Dermis blood vessel endothelial cell (primary cell): ENCODE data around the gene ADSS1. TPM values are rescaled to one million over a fixed set of nuclear protein-coding genes. Genes with fewer than 3 reads are reported as not detected.
"Not testable (repeated sequence)": the region's sequence is repeated elsewhere in the genome, so short reads cannot be mapped to it uniquely, and the experiment has no call there.

Source experiments
- DNase-seq: peaks from one replicate; pipeline ENCODE4 v3.0.0; 2010
- total RNA-seq: library from RNA; depleted of rRNA; stranded (reverse); fragments of >200 nt; gene quantifications from 2 replicates; pipeline ENCODE4 v1.2.3, GENCODE V29; 2014

Gene ADSS1
- total RNA-seq, 1 donor from 2014 or later: 2.2 TPM

DNA sequence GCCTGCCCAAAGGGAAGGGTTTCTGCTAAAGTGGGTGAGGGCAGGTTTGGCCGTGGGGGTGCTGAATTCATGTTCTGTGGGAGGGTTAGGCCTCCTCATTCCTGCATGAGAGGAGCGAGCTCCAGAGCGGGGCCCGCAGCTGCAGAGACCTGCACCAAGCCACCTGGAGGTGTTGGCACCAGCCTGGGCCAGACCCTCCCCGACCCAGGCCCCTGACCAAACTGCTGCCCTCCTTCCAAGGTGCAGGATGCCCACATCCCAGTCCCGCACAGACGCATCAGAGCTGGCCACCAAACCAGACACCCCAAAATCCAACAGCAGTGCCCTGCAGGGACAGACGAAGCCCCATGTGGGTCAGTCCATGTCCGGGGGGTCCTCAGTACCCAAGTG is 10.6 kb downstream of the ADSS1 start:
- no peak for DNase-seq

GRCh38 chr14:104734991-104735779 is 11.2 kb downstream of the ADSS1 start:
- DNase-seq: no peak

DNA sequence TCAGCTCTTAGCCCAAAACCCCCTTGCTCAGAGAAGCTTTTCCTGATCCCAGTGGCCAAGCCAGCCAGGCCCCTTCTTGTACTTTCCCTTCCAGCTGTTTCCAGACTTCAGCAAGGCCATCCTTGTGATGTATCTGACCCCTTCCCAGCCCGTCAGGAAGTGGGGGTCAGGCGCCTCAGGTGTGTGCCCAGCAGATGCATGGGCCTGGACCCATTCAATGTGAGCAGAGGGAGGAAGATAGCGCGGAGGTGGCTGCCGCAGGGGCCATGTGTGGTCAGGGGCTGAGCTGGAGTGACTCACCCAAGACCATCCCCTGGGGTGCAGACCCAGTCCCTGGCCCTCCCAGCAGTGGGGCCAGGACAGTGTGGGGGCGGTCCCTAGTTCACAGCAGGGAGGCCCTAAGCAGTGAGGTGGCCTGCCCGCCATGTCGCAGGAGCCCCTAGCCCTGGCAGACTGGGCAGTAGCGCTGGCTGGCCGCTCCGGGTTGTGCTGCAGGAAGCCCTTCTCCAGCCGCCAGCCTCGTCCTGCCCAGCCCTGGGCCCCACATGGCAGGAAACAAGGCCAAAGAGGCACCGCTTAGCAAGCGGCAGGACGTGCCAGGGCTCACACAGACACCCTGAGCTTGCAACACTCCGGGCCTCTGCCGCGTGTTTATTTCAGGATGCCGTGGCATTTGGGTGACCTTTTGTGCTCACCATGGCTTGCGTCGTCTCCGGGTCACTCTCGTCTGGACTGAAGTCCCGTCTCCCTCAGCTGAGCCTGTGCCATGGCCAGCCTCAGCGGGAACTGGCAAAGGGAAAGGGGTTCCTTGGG is 12.0 kb downstream of the ADSS1 start:
- DNase-seq: peak; percentile 87

DNA sequence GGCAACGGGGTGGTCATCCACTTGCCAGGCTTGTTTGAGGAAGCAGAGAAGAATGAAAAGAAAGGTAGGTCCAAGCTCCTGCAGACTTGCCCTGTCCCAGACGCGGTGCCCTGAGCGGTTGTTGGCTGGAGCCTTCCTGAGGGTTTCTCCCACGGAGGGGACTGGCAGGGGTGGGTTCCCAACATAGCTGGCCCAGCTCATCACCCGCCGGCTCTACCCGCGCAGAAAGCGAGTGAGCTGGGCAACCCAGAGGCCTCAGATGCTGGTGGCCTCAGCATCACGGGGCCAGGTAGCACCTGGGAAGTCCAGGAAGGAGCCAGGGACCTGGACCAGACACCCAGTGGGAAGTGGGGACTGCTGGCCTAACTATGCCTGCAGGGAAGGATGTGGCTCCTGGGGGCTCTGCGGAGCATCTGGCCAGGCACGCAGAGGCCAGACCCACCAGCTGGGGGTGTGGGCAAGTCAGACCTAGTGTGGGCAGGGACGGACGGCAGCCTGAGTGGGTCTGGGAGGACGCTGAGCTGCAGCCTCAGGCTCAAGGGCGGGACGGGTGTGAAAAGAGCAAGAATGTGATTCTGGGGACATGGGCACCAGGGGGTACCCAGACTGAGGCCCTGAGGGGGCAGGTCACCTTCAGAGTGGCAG is 14.5 kb downstream of the ADSS1 start:
- no peak for DNase-seq

- DNase-seq: no peak
Observed at GRCh38 chr14:104739026-104739425, 15.0 kb downstream of the ADSS1 start.

- no peak for DNase-seq
Observed at GRCh38 chr14:104739546-104740516, 15.8 kb downstream of the ADSS1 start.

- DNase-seq: no peak
Observed at GRCh38 chr14:104741108-104741802, 17.2 kb downstream of the ADSS1 start.

GRCh38 chr14:104741803-104742251 is 17.8 kb downstream of the ADSS1 start:
- DNase-seq: no peak

GRCh38 chr14:104742586-104743455 is 18.8 kb downstream of the ADSS1 start:
- no peak for DNase-seq

DNA sequence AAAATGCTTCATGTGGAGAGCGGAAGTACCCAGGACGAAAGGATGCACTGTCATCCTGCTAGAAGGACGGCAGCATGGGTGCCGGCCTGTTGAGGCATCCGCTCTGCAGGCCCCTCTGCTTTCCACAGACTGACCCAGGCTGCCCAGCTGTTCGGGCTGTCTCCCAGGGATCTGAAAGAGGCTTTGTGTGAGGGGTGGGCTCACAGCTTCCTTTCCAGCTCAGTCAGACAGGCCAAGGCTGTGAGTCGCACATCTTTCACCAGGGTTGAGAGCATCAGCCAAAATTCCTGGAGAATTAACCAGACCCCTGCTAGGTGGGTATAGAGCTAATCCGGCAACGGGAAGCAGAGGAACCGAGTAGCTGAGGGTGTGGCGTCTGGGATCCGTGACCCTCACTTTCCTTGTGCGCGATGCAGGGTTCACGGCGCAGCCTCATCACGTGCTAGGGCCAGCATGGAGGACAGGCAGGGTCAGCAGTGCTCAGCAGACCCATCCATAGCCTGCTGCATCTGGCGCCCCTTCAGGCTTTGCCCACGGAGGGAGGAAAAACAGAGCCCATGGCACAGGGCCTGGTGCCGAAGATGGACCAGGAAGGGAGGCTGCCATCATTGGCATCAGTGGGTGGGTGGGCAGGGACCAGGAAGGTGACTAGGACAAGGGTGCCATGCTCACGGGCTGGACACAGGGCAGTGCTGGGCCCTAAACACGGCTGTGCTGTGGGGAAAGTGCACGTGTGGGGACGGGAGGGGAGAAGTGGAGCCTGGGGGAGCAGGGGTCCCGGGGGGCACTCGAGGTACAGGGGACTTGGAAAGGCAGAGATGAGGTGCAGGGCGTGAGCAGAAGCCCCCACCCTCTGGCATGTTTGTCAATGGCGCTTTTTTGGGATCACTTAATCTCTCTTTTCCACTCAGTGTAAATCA is 19.7 kb downstream of the ADSS1 start:
- no peak for DNase-seq

DNA sequence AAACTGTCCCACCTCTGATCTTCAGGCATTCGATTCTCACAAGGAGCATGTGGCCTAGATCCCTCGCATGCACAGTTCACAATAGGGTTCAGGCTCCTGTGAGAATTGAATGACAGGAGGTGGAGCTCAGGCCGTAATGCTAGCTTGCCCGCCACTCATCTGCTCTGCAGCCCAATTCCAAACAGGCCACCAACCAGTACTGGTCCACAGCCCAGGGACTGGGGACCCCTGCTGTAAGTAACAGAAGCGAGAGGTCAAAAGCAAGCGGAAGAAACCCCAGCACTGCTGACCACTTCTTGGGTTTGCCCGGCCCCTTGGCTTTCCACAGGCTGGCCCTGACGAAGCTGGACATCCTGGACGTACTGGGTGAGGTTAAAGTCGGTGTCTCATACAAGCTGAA is 20.5 kb downstream of the ADSS1 start:
- no peak for DNase-seq

- no peak for DNase-seq
Observed at GRCh38 chr14:104745431-104745830, 21.4 kb downstream of the ADSS1 start.

- DNase-seq: no peak
Observed at GRCh38 chr14:104746071-104746545, 22.1 kb downstream of the ADSS1 start.

DNA sequence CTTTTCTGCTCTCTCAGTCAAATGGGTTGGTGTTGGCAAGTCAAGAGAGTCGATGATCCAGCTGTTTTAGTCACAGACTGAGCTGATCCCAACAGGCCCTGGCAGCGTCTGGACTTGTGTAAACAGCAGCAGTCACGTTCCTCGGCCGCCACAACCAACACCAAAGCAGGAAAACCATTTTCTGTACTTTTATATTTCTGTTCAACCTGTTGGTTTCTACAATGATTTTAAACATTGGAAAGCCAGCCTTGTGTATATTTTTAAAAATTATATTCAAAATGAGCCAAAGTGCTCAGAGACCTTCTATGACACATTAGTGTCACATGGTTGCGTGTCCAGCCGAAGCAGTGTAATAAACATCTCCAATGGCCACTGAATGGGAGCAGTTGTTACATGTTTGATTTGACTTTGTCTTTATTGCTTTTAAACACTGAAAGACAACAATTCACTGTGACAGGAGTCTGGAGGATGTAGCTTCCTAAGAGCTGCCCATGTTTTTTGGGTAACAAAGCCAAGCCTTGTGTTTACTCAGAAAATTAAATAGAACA is 23.0 kb downstream of the ADSS1 start:
- no peak for DNase-seq

DNA sequence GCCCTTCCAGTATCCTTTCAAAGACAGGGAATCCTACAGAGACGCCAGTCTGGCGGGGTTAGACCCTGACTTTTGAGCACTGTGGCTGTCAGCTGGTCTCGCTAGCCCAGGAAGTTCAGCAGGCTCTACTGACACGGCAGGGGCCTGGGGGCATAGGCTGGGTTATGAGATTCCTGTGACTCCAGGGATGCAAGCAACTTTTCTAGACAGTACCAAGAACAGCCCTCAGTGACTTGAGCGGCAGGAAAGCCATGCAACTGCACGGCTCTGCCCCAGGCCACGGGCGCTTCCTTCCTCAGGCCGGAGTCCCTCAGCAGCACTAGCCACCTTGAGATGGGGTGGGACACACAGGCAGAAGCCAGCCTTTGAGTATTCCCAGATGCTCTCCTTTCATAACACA is 23.8 kb downstream of the ADSS1 start:
- no peak for DNase-seq

GRCh38 chr14:104749111-104749649 is 25.2 kb downstream of the ADSS1 start:
- no peak for DNase-seq

- no peak for DNase-seq
Observed at GRCh38 chr14:104750056-104750752, 26.2 kb downstream of the ADSS1 start.

DNA sequence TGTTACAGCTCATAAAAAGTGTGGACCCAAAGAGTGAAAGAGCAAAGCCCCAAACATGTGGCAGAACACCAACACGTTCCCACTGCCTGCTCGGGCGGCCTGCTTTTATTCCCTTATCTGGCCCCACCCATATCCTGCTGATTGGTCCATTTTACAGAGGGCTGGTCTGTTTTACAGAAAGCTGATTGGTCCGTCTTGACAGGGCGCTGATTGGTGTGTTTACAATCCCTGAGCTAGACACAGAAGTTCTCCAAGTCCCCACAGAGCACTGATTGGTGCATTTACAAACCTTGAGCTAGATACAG is 26.7 kb downstream of the ADSS1 start:
- DNase-seq: not testable (repeated sequence)
